SW480 (cell line): ENCODE results near the gene PTH1R.

ENCODE experiments used
- DNase-seq: peaks from one replicate; pipeline ENCODE4 v3.0.0-alpha.2; 2016; ENCODE audit warnings: low spot score

The PTH1R gene

GRCh38 chr3:46913644-46914043 is 36.1 kb downstream of the PTH1R start:
- no peak for DNase-seq

- no peak for DNase-seq
Observed at GRCh38 chr3:46914849-46915248, 37.3 kb downstream of the PTH1R start.

GRCh38 chr3:46915297-46915822 is 37.8 kb downstream of the PTH1R start:
- DNase-seq: no peak

GRCh38 chr3:46916278-46916677 is 38.8 kb downstream of the PTH1R start:
- DNase-seq: no peak

GRCh38 chr3:46916799-46917198 is 39.3 kb downstream of the PTH1R start:
- no peak for DNase-seq

GRCh38 chr3:46917257-46917656 is 39.7 kb downstream of the PTH1R start:
- DNase-seq: no peak

GRCh38 chr3:46918202-46918601 is 40.7 kb downstream of the PTH1R start:
- DNase-seq: no peak

GRCh38 chr3:46918634-46919033 is 41.1 kb downstream of the PTH1R start:
- DNase-seq: no peak

GRCh38 chr3:46921041-46921440 is 43.5 kb downstream of the PTH1R start:
- DNase-seq: no peak

GRCh38 chr3:46921871-46922271 is 44.4 kb downstream of the PTH1R start:
- no peak for DNase-seq

- DNase-seq: no peak
Observed at GRCh38 chr3:46922426-46922825, 44.9 kb downstream of the PTH1R start.

- no peak for DNase-seq
Observed at GRCh38 chr3:46922871-46923558, 45.5 kb downstream of the PTH1R start.

- DNase-seq: no peak
Observed at GRCh38 chr3:46923559-46924350, 46.2 kb downstream of the PTH1R start.

GRCh38 chr3:46924921-46925584 is 47.5 kb downstream of the PTH1R start:
- DNase-seq: no peak

GRCh38 chr3:46925585-46925934 is 48.0 kb downstream of the PTH1R start:
- no peak for DNase-seq

GRCh38 chr3:46926039-46926438 is 48.5 kb downstream of the PTH1R start:
- DNase-seq: no peak

GRCh38 chr3:46926447-46926846 is 48.9 kb downstream of the PTH1R start:
- no peak for DNase-seq

- no peak for DNase-seq
Observed at GRCh38 chr3:46926871-46927717, 49.6 kb downstream of the PTH1R start.

- no peak for DNase-seq
Observed at GRCh38 chr3:46927718-46928073, 50.2 kb downstream of the PTH1R start.

- no peak for DNase-seq
Observed at GRCh38 chr3:46928282-46928681, 50.8 kb downstream of the PTH1R start.

- DNase-seq: no peak
Observed at GRCh38 chr3:46929324-46929723, 51.8 kb downstream of the PTH1R start.
